ENCODE measurements around the gene LSAMP.

LSAMP gene

DNA sequence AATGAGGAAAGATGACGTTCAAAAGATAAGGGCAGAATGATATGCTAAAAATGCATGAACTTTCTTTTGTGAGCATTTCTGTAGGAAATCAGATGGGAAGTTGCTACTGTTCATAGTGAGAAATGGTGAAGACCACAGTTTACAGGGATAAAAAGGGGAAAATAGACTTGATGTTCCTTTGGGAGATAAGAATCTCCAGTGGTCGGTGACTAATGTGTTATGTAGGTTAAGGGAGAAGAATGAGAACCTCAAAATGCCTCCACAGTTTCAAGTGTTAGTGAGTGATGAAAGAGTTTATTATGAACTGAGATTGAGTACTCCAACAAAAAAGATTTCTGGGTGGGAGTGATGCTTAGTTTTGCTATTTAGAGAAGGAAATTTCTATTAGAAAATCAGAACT is 247.2 kb downstream of the LSAMP start:
- POLR2A ChIA-PET: no interaction called here
- no peaks in the 10 kb centered on the region for H3K36me3 ChIP-seq (ENCODE audit: control insufficient read depth in 2 of 2, insufficient read depth in 1 of 2, low read length in 2 of 2)
- H3K27ac ChIP-seq (ENCODE audit: extremely low read depth, low read depth, low read length): no peak overlapping the region
- TF ChIP-seq ZNF2 (tag by site-specific recombination; IDR thresholded peaks at IDR 0.05) (no peak), ZNF549 (tag by site-specific recombination; IDR thresholded peaks at IDR 0.05) (no peak)
- H3K4me3 ChIP-seq (ENCODE audit: low read depth, low read length): no peak overlapping the region
- H3K4me1 ChIP-seq (ENCODE audit: control insufficient read depth, insufficient read depth, low read length): no peaks in the 10 kb centered on the region
- CTCF ChIA-PET: no interaction called here
- no peaks in the 10 kb centered on the region for H3K9me3 ChIP-seq (ENCODE audit: control insufficient read depth, insufficient read depth, low read depth, low read length)

DNA sequence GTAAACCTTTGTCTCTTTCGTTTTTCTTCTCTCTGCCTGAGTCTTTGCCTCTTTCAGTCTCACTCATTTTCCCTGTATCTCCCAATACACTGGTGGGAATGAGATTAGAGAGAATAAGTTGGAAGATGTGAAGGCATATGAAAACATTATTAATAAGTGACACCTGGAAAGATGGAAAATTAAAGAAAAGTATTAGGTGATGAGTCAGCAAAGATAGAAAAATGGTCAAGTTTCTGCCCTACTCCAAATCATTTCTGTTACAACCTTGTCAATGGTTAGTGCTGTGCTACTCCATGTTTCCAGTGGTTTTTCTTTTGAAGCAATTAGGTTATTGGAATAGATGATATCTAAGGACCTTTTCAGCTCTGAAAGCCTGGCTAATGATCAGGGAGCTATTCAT is 252.8 kb downstream of the LSAMP start:
- Histone ChIP-seq H3K4me3 (ENCODE audit: low read depth, low read length) (no peak overlapping the region), H3K9me3 (ENCODE audit: control insufficient read depth, insufficient read depth, low read depth, low read length) (no peaks in the 10 kb centered on the region), H3K36me3 (ENCODE audit: control insufficient read depth in 2 of 2, insufficient read depth in 1 of 2, low read length in 2 of 2) (no peaks in the 10 kb centered on the region), H3K27ac (ENCODE audit: extremely low read depth, low read depth, low read length) (no peak overlapping the region), H3K4me1 (ENCODE audit: control insufficient read depth, insufficient read depth, low read length) (no peaks in the 10 kb centered on the region)
- ChIA-PET CTCF (no interaction called here), POLR2A (no interaction called here)
- TF ChIP-seq ZNF600 (tag by site-specific recombination; IDR thresholded peaks at IDR 0.05) (no peak), ZNF248 (tag by site-specific recombination; IDR thresholded peaks at IDR 0.05) (no peak), ZNF354C (tag by site-specific recombination; IDR thresholded peaks at IDR 0.05; ENCODE audit: borderline replicate concordance, low read depth) (no peak), ZNF24 (tag by site-specific recombination; IDR thresholded peaks at IDR 0.05) (no peak), ZNF211 (tag by site-specific recombination; IDR thresholded peaks at IDR 0.05; ENCODE audit: low read depth) (no peak), ZNF10 (tag by site-specific recombination; IDR thresholded peaks at IDR 0.05) (no peak), RBAK (tag by site-specific recombination; IDR thresholded peaks at IDR 0.05) (no peak), ZBTB21 (tag by site-specific recombination; IDR thresholded peaks at IDR 0.05) (no peak), ZSCAN23 (tag by site-specific recombination; IDR thresholded peaks at IDR 0.05) (no peak)
- TF ChIP-seq, protein P1, sequence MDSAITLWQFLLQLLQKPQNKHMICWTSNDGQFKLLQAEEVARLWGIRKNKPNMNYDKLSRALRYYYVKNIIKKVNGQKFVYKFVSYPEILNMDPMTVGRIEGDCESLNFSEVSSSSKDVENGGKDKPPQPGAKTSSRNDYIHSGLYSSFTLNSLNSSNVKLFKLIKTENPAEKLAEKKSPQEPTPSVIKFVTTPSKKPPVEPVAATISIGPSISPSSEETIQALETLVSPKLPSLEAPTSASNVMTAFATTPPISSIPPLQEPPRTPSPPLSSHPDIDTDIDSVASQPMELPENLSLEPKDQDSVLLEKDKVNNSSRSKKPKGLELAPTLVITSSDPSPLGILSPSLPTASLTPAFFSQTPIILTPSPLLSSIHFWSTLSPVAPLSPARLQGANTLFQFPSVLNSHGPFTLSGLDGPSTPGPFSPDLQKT (IDR thresholded peaks at IDR 0.05; ENCODE audit: borderline replicate concordance, low read depth, low read length): no peak

DNA sequence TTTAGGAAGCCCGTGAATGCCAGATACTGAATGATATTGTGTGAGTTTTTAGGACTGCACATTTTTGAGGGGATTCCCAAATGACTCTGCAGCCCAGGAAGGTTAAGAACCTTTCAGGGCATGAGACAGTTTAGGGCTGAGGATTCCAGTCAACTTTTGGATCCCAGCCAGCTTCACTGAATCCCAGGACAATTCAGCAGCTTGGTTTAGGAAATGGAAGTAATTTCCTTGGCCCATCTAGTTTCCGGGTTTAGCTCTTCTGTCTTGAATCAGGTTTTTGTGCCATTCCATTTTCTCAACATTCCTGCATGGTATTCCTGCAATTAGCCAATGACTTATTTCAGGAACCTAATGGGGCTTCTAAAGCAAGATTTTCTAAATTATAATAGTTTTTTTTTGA is 253.9 kb downstream of the LSAMP start:
- H3K27ac ChIP-seq (ENCODE audit: extremely low read depth, low read depth, low read length): no peak overlapping the region
- TF ChIP-seq GLI2 (tag by site-specific recombination; IDR thresholded peaks at IDR 0.05; ENCODE audit: borderline replicate concordance, low read depth) (no peak), KLF1 (tag by site-specific recombination; IDR thresholded peaks at IDR 0.05) (no peak), ZNF548 (tag by site-specific recombination; IDR thresholded peaks at IDR 0.05) (no peak), PRDM10 (tag by site-specific recombination; IDR thresholded peaks at IDR 0.05) (no peak), ZNF16 (tag by site-specific recombination; IDR thresholded peaks at IDR 0.05; ENCODE audit: low read depth) (no peak), ZNF175 (tag by site-specific recombination; IDR thresholded peaks at IDR 0.05) (no peak), HOXC10 (CRISPR knock-in tag; IDR thresholded peaks at IDR 0.05) (no peak), GFI1B (tag by site-specific recombination; IDR thresholded peaks at IDR 0.05) (no peak)
- TF ChIP-seq, protein P2, sequence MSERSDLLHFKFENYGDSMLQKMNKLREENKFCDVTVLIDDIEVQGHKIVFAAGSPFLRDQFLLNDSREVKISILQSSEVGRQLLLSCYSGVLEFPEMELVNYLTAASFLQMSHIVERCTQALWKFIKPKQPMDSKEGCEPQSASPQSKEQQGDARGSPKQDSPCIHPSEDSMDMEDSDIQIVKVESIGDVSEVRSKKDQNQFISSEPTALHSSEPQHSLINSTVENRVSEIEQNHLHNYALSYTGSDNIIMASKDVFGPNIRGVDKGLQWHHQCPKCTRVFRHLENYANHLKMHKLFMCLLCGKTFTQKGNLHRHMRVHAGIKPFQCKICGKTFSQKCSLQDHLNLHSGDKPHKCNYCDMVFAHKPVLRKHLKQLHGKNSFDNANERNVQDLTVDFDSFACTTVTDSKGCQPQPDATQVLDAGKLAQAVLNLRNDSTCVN (tag by site-specific recombination; optimal IDR thresholded peaks at IDR 0.05): no peak
- TF ChIP-seq, protein P3, sequence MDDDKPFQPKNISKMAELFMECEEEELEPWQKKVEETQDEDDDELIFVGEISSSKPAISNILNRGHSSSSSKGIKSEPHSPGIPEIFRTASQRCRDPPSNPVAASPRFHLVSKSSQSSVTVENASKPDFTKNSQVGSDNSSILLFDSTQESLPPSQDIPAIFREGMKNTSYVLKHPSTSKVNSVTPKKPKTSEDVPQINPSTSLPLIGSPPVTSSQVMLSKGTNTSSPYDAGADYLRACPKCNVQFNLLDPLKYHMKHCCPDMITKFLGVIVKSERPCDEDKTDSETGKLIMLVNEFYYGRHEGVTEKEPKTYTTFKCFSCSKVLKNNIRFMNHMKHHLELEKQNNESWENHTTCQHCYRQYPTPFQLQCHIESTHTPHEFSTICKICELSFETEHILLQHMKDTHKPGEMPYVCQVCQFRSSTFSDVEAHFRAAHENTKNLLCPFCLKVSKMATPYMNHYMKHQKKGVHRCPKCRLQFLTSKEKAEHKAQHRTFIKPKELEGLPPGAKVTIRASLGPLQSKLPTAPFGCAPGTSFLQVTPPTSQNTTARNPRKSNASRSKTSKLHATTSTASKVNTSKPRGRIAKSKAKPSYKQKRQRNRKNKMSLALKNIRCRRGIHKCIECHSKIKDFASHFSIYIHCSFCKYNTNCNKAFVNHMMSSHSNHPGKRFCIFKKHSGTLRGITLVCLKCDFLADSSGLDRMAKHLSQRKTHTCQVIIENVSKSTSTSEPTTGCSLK (tag by site-specific recombination; IDR thresholded peaks at IDR 0.05): no peak
- H3K9me3 ChIP-seq (ENCODE audit: control insufficient read depth, insufficient read depth, low read depth, low read length): no peaks in the 10 kb centered on the region
- no peaks in the 10 kb centered on the region for H3K36me3 ChIP-seq (ENCODE audit: control insufficient read depth in 2 of 2, insufficient read depth in 1 of 2, low read length in 2 of 2)
- POLR2A ChIA-PET: no interaction called here
- H3K4me1 ChIP-seq (ENCODE audit: control insufficient read depth, insufficient read depth, low read length): no peaks in the 10 kb centered on the region
- no peak overlapping the region for H3K4me3 ChIP-seq (ENCODE audit: low read depth, low read length)
- CTCF ChIA-PET: no interaction called here
